DMS153 treated with DMSO at 0.1 percent for 48 hours (cell line): ENCODE data around the gene TRPV6.

Experiments
- DNase-seq: peaks from one replicate; lab custom pipeline; 2025; ENCODE audit not compliant: unreplicated experiment; lab: John Stamatoyannopoulos, UW

The TRPV6 gene

GRCh38 chr7:142885311-142886230 is at the start of gene TRPV6:
Gene TRPV6 (minus strand): TSS chr7:142885745.
- DNase-seq = no peak

DNA sequence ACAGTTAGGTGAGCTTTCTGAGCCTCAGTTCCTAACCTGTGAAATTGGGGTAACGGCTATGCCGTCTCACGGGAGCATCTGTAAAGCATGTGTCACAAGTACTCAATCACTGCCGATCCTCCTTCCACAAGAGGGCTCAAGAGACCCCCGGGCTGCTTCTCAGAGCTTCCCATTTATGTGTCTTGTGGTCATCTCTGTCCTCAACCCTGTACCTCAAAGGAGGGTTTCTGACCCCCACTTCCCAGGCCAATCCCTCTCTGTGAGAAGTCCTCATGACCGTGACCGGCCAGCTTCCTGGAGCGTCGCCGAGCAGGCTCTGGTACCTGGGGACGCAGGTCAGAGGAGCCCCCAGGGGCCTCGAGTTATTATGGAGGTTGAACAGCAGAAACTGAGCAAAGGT is 48.5 kb upstream of the TRPV6 start:
- DNase-seq = no peak

DNA sequence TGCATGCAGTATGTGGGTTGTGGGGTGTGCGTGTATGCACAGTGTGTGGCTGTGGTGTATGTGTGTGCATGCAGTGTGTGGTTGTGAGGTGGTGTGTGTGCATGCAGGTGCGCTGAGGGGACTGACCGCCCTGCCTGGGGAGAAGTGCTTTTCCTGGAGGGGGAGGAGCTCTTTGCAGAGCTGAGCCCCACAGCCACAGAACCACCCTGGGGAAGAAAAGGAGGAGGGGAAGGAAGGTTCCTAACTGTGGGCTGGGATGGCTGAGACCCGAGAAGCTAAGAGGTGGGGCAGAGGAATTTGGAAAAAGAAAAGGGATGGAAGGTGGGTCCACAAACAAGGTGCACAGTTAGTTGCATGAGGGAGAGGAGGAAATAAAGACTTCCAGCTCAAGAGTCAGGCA is 48.1 kb upstream of the TRPV6 start, which contains the start of gene TRPV5:
TSS of gene TRPV5 (minus strand) at position 123 of the 400 bp plus-strand sequence. CDS start 287 bp downstream, outside the sequence.
- no peak for DNase-seq

DNA sequence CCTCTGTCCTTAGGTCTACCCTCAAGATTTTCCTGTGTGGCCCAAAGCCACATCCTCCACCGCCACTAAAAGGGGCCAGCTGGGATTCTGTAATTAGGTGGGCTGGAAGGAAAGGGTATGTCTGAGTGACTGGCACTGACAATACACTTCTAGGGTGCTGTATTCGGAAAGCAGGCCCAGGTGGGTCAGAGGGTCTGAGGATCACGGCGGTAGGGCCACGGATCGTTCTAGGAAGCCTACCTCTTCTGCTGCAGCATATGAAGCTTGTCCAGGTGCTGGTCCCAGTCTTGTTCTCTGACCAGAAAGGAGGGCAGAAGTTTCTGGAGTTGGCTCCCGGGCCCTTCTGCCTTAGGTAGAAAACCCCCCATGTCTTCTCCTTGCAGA is 47.5 kb upstream of the TRPV6 start:
- DNase-seq = no peak

DNA sequence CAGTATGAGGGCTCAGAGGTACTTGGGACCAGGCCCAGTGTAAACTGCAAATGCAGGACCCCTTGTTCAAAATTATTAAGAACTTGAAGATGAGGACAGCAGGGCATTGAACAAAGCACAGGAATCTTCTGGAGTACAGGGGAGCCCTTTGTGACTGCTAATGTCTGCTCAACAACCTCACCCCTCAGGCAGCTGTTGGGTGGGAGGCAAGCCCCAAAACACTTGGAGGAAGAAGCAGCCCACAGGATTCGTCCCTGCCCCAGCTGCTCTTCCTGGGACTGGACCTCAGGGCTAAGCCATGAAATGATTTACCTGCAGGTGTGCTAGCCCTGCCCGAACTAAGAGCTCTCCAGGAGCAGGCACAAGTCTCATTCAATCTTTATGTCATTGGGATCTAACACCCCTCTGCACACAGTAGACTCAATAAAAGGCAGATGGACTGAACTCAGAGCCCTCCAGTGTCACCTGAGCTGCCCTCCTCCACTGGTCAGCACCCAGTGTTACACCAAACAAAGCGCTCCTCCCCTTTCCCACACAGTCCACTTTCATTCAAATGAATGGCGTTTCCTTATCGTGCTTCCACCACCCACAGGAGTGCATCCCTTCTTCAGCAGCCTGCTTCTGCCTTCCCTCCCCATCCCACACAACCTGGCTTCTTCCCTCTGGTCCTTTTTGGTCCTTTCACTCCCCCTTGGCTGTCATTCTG is 47.0 kb upstream of the TRPV6 start:
- no peak for DNase-seq

DNA sequence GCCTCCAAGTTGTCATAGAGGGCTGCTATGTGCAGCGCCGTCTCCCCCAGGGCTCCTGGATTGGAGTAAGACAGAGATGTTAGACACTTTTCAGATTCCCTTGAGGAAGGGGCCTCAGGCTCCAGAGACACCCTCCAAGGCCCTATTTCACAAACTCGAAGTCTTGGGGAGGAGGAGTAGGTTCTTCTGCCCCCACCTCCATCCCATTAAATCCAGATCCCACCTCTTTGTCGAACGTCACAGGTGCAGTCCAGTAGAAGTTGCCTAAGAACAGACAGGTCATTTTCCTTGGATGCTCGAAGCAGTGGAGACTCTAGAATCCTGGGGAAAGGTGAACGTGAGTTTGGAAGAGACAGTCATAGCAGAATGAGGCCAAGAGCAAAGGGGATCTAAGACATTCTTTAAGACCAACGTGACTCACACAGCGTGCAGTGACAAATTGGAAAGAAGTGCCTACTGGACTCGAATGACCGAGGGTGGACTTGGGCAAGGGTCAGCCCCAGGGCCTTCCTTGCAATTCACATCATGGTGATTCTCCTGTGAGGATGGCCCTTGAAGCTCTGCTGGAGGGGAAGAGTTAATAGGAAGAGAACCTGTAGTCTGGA is 44.7 kb upstream of the TRPV6 start:
- no peak for DNase-seq

- DNase-seq = no peak
Measured at GRCh38 chr7:142927949-142928348, 42.4 kb upstream of the TRPV6 start.

GRCh38 chr7:142927085-142927745 is 41.7 kb upstream of the TRPV6 start:
- DNase-seq = no peak

- DNase-seq = no peak
Measured at GRCh38 chr7:142925413-142925812, 39.9 kb upstream of the TRPV6 start.

DNA sequence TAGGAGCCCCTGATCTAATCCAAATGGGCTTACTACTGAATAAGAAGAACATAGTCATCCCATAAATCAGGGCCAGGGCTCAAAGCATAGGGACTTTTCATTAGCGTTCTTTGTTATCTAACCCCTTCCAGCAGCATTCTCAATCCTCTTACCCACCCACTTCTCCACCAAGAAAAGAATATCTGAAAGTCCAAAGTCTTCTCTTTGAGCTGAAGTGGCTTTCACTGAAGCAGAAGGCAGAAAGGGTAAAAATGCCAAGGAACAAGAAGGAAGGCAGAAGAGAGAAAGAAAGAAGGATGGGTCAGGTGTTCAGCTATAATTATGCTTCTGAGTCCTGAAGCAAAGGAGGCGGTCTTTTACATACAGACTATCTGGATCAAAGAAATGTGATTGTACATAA is 37.8 kb upstream of the TRPV6 start:
- DNase-seq = no peak

DNA sequence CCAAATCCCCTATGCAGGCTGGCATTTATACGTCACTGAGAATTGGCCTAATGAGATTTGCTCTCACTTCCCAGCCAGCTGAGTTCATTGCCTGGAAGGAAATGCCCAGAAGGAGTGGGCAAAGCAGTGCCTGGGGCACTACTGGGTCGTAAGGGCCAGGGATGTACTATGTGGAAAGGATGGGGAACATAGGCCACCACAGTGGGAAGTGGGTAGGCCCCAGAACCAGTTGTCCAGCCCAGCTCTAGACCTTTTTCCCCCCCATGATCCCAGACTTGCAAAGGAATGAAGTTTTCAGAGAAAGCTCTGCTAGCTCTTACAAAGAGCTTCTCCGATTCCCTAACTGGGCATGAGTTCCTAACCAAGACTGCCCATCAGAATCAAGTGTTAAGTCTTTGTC is 34.1 kb upstream of the TRPV6 start:
- no peak for DNase-seq

DNA sequence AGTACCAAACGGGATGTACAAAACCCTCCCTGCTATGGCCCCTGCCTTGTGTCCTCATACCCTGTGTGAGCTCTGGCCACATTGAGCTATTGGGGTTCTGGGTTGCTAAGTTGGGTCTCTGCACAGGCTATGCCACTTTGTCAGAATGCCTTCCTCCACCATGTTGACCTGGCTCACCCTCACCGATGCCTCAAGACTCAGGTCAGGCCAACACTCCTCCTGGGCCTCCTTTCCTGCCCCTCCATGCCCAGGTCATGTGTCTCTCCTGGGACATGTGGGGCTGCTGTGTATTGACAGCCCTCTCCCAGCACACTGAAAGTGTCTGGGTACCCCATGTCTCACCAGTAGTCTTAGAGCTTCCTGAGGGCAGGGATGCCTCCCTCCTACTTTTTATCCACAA is 33.4 kb upstream of the TRPV6 start:
- DNase-seq = no peak

DNA sequence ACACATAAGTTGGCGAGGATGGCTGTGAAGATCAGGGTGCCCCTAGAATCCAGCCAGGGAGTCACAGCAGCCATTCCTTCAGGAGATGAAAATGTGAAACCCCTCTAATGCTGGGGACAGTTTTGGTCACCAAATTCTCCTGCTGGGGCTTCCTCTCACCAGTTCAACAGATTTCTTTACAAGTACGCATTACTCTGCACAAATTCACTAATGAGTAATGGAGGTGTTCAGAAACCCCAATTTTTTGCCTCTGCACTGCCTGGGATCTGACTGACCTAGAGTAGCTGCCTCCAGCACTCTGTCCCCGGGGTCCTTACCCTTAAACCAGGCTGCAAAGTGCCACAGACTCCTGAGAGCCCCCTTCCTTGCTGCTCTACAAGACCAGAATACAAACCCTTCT is 31.9 kb upstream of the TRPV6 start:
- no peak for DNase-seq

DNA sequence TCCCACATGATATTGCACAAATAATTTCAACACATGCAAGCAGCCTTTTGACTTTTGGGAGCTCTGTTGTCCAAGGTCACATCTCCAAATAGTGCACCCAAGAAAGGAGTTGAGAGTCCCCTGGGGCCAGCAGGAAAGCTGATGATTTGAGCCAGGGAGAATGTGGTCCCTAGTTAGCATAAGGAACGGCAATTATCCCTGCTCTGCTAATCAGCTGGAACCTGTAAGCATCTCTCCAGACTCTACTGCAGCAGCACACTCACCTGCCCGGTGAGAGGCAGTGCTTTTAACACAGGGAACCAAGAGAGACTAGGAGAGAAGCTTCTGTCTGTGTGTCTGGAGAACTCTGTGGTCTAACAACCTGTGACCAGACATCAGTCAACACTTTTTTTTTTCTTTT is 31.0 kb upstream of the TRPV6 start:
- DNase-seq = no peak

DNA sequence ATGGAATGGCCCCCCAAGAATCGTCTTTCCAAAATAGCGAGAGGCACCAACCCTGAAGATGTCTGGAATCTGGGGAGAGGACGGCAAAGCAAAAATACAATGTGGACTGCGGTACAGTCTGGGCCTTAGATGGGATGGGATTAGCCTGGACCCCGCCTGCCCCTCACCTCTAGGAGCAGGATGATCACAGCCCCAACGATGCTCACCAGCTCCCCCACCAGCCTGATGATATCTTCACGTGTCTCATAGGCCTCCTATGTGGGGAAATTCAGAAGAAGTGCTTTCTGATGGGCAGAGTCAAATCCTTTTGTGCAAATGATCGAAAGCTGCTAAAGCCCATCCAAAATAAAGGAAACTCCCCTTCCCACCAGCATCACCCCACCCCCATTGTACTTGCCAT is 29.8 kb upstream of the TRPV6 start:
- no peak for DNase-seq

- no peak for DNase-seq
Measured at GRCh38 chr7:142914121-142914520, 28.6 kb upstream of the TRPV6 start.

DNA sequence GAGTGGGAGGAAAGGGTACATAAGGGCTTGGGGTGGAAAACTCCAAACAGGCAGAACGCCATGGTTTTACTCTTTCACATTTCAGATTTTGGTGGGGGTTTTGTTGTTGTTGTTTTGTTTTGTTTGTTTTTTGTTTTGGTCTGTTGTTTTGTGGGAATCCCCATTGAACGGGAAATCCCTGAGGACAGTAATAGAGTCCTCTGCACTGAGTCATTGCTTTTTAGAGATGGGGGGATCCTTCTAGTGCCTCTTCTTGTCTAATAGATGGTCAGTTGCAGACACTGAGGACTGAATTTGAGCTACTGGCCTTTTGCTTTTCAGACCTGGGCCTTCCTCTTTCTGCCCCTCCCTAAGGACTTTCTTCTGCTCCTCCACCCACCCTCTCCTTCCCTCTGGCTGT is 28.0 kb upstream of the TRPV6 start:
- DNase-seq = no peak

DNA sequence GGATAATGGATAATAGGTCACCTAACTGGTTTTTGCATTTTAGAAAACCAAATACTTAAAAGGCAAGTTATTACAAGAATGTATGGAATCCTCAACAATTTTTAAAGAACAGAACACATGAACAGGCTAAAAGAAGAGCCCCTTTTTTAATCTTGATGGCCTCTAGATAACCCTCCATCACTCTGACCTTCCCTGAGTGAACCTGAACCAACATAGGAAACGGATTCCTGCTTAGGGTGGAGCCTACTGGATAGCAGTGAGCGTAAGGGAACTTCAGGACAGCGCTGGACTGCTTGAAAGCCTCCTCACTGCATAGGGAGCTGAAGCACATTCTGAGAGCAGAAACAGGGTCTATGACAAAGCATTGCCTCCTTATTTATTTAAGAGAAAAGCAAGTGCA is 27.5 kb upstream of the TRPV6 start:
- no peak for DNase-seq

DNA sequence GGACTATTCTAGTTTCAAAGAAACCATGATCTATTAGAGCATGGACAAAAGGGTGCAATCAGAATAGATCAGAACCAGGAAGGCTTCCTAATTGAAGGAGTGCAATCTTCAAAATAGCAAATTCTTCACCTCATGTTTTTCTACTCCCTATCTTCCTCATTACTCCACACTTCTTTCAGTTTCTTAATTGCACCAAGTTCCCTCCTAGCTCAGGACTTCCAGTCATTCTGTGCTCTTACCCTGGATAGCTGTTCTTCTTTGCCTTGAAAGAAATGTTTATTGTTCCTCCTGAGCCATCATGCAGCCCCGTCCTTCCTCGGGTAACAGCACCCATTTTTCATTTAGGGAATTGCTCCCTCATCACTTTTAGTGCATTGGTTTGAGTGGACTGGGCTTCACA is 24.9 kb upstream of the TRPV6 start:
- no peak for DNase-seq

DNA sequence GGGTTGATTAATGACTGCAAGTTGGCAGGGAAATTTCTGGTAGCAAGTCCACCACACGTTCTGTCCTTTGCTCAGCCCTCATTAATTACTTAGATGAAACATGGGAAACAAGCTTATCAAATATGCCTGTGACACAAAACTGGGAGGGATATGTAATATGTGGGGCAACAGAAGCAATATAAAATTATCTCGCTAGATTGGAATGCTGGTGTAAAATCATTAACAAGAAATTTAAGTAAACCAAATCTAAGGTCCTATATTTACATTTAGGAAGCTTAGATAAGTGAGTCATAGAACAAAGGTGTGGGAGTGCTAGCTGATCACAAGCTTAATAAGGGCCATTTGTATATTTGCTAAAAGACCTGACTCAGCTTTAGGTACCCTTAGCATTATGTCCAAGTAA is 24.5 kb upstream of the TRPV6 start:
- no peak for DNase-seq
